Right renal cortex interstitium (tissue), 3 donors: ENCODE data around the gene CDH19. TPM values are rescaled to one million over a fixed set of nuclear protein-coding genes. Genes with fewer than 3 reads are reported as not detected.
A peak's percentile ranks its signal among the peaks of the same experiment; 100 is the strongest.

ENCODE experiments used
- DNase-seq, 3 donors: peaks; one replicate each; pipeline ENCODE4 v3.0.0-alpha.2; 2013; ENCODE audit warnings: low read depth in 3 of 3, low spot score in 2 of 3
- polyA plus RNA-seq, 3 donors: library from polyadenylated mRNA; unstranded; fragments of 120-200 nt; gene quantifications; one replicate each; pipeline ENCODE4 v1.2.1, GENCODE V29; 2013; ENCODE audit not compliant: insufficient read length in 3 of 3

The CDH19 gene
- polyA plus RNA-seq, 3 donors: 0.14 to 0.32 (median 0.23) TPM

DNA sequence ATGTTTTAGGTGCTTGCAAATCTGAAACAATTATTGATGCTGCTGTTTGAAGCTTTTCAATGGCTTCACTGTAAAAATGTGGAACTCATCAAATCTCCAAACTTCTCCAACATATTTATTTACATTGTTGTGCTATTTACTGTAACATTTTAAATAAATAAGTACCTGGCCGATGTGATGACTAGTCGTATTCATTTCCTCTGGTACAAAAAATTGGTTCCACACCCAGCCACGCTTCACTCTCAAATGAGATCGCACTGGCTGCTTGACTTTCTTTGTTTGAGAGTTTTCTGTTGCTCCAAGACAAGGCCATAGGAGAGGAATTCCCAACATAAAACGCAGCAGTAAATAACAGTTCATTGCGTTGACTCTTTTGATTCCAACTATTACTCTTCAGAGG, 32.0 kb downstream of the CDH19 start:
- DNase-seq: no peak

DNA sequence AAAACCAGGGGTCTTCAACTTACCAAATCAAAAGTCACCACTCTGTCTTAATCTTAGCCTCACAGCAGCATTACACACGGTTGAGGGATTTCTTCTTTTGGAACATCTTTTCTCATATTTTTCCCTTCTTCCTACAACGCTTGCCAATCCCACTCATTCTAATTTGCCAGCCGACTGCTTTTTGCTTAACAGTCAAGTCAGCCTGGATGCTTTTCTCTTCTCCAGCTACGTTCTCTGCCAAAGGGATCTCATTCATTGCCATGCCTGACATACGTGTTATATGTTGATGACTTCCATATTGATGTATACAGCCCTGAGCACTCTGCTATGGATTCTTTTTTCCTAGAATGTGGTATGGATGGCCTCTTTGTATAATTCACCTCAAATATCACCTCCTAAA, 37.3 kb downstream of the CDH19 start:
- DNase-seq: no peak

DNA sequence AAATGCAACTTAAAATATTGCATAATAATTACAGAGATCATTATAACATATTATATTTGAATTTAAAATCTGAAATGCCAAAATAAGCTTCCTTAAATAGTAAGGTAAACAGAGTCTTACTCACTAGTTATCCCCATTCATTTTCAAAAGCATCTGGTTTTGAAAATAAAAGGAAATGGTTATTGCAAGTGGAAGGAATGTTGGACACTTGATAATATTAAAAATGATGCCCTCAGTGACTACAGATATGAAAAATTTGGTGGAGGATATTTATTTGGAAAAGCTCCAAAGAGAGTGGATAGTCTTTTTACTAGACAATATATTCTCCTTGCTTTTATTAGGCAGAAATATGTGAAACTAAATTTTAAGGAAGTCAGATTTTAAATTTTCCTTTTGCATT, 39.7 kb downstream of the CDH19 start:
- no peak for DNase-seq

DNA sequence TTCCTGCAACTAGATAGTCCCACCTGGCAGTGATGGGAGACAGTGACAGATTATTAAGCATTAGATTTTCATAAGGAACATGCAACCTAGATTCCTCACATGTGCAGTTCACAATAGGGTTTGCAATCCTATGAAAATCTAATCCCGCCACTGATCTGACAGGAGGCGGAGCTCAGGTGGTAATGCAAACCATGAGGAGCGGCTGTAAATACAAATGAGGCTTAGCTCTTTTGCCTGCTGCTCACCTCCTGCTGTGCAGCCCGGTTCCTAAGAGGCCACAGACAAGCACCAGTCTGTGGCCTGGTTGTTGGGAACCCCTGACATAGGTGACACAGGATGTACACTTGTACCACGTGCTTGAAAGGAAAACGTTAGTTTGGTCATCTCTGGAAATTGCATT, 41.6 kb downstream of the CDH19 start:
- DNase-seq: no peak

DNA sequence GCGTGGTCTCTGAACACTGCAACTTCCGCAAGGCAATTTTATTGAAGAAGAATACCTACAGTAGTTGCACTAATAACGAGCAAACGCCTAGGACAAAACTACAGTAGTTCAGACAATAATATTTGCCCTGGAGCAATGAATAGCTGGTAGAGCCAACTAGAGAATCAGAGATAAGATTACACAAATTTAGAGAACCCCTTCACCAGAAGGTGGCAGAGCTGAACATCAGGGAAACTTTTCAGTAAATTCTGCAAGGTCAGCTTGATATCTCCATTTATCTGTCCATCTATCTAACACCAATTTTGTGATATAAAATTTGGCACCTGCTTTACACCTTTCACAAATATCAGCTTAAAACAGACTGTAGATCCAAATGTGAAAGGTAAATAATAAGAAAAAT, 43.8 kb downstream of the CDH19 start:
- no peak for DNase-seq

DNA sequence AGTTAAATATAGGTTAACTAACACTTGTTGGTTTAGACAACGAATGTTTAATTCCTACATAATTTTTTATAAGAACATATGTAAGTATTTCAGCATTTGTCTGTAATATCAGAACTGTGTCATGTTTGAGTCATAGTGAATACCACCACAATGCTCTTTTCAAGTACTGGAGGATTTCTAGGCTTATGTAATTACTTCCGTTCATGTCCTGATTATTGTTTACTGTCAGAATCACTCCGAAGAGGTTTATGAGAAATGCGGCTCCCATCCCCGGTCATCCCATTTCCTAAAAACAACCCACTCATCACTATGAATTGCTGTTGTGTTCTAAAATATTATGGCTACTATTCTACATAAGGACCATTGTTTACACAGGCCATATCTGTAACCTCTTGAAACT, 45.1 kb downstream of the CDH19 start:
- no peak for DNase-seq

DNA sequence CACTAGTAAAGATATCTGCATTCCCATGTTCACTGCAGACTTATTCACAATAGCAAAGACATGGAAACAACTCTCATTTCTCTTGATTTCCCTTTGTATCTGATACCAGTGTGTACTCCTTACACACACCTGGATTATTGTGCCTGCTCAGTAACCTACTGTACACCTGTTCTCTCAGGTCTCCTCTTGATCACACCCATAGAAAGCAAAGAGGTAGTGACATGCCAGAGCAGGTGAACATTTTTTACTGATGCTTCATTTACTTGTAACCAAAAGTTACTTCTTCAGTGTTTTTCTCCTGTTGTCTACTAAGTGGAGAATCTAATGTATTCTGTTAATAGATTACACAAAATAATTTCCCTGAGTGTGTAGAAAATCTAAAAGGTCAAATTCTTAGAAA, 46.8 kb downstream of the CDH19 start:
- DNase-seq: no peak

DNA sequence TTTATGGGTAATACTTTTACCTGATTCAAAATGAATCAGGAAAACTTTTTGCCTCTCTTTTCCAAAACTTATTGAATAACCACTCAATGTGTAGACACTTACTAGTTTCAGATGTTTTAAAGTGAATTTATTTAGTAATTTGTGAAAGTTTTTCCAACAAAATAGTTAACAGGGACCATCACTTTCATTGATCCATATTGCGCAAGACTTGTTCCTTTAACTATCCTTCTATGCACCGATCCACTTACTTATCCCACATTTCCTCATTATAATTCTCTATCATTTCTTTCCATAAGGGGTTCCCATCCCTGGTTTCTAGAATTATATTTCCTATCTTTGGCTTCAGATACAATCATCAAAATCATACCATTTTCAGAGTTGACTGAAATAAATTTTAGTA, 48.3 kb downstream of the CDH19 start:
- DNase-seq: no peak

DNA sequence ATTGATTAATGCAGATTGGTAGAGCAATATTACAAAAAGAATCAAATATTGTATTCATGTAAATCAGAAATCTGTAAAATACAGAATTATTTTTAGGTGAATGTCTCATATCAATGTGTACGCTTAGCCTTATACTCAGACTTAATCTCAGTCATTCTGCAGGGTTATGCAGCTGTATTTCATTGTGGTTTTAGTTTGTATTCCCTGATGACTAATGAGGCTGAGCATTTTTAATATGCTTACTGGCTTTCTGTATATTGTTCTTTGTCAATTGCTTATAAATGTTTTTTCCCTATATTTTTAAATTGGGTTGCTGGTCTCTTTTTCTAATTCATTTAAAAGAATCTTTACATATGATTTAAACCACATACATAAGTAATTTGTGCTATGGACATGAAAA, 50.1 kb downstream of the CDH19 start:
- DNase-seq: no peak

DNA sequence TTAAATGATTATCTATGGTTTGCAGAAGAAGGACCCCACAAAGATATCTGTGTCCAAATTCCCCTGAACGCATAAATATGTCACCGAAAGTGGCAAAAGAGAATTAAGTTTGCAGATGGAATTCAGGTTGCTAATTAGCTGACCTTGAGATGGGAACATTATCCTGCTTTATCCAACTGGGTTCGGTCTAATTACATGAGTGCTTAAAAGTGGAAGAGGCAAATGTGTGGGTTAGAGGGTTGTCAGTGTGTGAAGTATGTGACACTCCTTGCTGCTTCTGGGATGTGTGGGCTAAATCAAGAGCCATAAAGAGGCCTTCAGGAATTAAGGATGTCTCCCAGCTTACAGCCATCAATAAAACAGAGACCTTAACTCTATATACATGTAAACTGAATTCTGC, 53.5 kb downstream of the CDH19 start:
- peak in 1 of 3 donors; percentile 19 for DNase-seq

DNA sequence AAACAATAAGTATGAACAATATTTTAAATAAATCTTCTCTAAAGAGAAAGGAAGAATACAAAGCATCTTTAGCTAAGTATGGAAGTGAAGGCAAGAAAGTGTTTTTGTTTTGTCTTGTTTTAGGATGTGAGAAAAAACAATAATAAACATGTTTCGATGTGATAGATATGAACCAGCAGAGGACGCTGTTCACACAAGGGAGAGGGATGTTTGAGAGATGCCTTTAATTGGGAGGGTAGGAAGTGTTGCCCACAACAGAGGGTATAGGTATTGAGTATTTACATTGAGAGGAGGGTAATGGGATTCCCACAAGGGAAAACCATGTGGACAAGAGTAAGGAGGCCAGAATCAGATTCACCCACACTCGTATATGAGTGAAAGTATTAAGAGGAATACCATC, 55.1 kb downstream of the CDH19 start:
- DNase-seq: no peak

DNA sequence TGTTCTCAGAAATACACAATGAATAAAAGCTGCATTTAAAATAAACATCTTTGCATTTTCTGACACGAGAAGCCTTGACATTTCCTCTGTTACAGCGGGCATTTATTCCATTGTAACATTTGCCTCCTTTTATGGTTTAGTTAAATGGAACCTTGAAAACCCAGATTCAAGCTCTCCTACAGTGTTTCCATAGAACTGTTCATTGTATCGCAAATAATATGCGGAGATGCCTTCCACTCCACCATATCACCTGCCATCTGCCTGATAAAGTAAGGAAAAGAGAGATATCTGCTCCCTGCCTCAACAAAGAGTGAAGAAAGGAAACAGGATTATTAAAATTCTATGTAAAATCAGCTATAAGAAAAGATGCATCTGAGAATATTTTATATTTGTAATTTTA, 69.8 kb downstream of the CDH19 start:
- DNase-seq: no peak

DNA sequence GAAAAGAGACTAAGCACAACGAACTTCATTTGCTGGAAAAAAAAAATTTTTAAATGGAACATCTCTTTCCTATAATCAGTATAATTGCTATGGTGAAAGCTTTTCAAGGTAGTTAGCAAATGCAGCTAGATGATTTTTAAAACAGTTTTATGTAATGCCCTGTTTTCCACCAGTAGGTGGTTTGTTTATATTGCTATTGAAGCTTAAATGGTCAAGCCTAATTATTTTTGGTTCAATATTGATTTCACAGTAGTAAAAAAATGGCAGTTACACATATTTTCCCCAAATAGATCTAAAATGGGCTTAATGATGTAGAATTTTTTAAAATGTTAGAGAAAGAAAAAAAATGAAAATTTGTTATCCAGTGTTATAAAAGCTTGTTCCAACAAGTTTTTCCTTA, 70.2 kb downstream of the CDH19 start:
- DNase-seq: no peak

DNA sequence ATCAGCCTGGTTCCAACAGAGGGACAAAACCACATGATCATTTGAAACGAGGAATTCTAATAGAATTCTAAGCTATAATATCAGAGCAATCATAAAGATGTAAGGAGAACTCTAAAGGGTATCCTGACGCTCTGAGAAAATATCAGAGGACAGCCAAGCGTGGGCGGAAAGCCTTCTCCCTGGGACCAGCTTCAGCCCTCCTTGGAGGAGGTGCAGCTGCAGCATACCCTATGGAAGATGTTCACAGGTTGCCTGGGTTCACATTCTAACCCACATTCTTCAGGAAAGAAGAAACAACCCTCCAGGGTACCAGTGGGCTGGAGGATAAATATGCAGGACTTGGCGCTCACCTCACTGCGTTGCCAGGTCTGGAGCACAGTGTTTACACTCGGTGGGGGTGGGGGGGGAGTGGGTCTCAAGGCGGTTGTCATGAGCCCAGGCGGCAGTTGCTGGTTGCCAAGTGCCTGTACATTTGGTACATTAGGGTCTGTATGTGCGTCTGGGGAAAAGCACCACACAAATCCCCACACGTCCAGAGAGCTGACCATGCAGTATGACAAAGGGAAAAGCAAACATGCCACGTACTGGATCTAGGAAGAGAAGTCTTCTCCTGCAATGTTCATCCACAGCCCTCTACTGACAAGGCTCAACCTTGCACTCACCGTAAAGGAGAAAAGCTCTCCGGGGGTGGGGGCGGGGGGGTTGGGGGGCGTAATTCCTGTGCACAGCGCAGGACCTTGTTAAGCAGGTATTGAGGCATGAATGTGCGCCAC, 80.5 kb downstream of the CDH19 start:
- DNase-seq: no peak

DNA sequence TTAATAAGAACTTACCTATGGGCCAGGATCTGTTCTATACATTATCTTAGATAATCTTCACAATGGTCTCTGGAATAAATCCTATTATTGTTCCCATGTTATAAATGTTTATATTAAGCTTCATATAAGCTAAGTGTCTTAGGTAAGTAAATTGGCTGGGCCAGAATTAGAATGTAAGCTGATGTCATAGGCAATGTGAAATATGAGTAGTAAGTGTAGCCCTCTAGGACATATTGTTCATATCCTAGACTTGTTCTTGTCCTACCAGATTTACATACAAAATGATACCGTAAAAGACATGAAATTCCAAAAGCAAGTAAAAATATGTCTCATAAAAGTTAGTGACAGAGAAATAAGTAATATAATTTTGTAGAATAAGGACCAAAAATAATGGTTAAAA, 89.9 kb downstream of the CDH19 start:
- no peak for DNase-seq

DNA sequence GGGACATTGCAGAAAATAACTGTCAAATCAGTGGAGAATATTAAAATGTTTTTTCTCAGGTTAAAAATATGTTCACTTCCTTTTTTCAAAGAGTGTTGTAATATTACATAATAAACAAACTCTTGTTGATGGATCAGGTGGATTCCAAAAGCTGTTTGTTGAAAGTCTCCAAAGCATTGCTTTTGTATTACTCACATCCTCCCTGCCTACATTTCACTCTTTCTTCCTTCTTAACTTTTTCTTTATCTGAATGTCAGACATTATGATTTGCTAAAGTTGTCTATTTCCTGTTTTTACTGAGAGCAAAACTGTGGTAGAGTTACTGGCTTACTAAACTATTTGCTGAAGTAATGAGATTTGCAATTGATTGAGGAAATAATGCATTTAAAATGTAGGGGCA, 92.1 kb downstream of the CDH19 start:
- no peak for DNase-seq

DNA sequence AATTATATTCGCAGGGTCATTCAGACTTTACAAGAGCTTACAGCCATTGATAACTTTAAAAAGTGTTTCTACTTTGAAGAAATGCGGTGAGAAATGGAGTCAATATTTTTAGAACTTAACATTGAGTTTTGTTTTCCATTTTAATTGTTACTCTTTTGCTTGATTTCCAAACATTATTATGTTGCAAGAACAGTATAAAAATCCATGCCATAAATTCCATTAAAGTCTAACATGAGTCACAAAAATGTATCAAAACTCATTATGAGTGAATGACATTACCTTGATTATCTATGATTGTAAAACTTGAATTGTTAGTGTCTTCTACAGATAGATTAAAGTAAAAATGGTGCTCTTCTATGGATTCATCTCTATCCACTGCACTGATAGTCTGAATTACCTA, 92.6 kb downstream of the CDH19 start:
- DNase-seq: no peak

DNA sequence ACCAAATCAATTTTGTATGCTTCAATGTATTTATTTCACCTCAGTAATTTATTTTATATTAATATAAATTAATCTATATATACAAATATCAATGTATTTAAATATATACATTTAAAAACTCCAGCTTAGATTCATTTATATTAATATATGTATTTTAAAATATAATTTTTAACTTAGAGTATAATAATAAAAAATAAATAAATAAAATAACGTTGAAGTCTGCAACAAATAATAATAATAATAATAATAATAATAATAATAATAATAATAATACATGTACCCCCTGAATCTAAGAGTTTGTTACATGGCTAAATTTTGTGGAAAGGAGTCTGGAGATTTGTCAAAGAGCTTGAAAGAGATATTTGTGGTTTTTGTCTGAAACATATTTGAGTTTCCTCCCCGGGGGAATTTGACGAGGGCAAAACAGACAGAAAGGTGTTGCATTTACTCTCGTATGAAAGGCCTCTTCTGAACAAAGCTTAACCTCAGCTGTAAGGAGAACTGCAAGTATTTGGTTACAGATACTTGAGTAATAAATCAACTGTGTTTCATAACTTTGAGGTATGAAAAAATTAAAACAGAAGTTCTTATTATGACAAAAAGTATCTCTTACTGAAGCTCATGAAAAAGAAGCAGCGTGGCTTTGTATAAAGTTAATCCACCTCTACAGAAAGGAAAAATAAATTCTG, 93.4 kb downstream of the CDH19 start:
- no peak for DNase-seq

DNA sequence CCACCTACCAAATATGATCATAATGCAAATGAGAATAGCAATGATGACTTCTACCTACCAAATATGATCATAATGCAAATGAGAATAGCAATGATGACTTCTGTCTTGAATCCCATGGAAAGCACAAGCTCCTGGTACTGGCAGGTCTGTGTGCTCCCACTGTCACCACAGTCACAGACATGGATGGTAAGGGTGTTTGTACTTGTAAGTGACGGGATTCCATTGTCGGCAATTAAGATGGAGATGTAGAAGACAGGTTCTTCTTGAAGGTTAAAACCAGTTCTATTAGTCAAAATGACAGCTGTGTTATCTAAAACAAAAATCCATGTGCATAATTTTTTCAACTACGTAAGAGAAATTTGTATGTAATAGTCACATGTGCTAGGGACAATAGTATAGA, 95.0 kb downstream of the CDH19 start:
- DNase-seq: no peak

DNA sequence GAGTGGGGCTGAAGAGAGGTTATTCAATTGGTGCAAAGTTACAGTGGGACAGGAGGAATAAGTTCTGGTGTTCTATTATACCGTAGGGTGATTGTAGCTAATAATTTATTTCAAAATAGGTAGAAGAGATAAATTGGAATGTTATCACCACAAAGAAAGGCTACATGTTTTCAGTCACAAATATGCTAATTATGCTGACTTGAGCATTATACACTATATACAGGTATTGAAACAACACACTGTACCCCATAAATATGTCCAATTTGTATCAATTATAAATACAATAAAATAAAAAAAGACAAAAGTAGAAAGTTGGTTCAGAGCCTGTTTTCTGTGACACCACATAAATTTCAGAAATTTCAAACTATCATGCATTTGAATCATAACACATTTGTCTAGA, 97.7 kb downstream of the CDH19 start:
- DNase-seq: no peak

DNA sequence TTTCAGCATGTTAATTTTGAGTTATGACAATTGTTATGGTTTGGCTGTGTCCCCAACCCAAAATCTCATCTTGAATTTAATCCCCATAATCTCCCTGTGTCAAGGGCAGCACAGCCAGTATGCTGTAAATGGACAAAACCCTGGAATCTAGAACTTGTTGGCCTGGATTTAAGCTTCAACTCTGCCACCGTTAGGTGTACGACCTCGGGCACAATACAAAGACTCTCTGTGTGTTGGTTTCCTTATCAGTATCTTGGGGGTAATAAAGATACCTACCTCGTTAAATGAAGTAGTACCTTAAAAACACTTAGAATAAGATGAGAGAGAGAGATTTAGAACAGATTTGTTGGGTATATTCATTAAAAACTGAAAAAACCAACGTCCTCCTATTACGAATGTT, 106.5 kb downstream of the CDH19 start:
- DNase-seq: no peak

DNA sequence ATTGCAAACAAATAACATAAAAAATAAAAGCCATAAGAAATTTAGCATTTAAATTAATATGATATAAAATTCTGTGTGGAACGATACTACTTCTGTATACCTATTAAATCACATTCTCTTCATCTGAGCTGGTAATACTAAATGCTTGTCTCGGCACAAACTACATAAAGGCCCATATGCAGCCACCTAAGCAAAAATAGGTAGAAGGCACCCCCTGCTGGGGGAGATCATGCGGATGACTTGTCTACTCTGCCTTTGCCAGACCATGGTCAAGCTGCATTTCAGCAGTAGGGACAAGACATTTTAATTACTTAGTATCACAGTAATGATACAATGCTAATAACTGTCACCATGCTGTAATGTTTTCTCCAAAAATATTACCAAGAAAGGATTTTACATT, 108.0 kb downstream of the CDH19 start:
- DNase-seq: peak; percentile 58 to 61 (median 59)

DNA sequence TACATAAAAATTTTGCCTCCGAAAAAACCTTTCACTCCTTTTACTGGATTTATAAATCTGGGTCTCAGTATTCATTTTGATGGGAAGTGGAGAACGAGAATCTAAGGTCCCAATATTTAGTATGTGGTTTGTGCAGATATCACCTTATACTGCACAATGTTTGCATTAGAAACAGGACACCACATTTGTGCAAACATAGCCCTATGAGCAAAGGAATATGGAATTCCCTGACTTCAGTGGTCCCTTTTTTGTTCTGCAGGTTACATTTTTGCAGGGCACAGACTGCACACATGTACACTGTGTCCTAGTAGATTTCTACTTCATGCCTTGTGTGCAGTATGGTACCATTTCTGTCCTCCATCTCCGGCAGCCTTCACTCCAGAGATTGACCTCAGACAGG, 130.0 kb downstream of the CDH19 start:
- no peak for DNase-seq
